HG03460 (cell line): ENCODE data around the gene LSP1.
"Not testable (repeated sequence)": the region's sequence is repeated elsewhere in the genome, so short reads cannot be mapped to it uniquely, and the experiment has no call there.

Source experiments
- ATAC-seq: cut with Tn5 transposase; IDR thresholded peaks from one replicate; pipeline ENCODE4 v1.9.1; 2021; ENCODE audit not compliant: unreplicated experiment

LSP1 gene

GRCh38 chr11:1875093-1875850 is 22.4 kb downstream of the LSP1 start:
- no peak for ATAC-seq

GRCh38 chr11:1875851-1876301 is 23.0 kb downstream of the LSP1 start:
- not testable (repeated sequence) for ATAC-seq

- ATAC-seq = no peak
Observed at GRCh38 chr11:1876361-1877063, 23.6 kb downstream of the LSP1 start.

- ATAC-seq = no peak
Observed at GRCh38 chr11:1877211-1878136, 24.6 kb downstream of the LSP1 start.

GRCh38 chr11:1878137-1879031 is 25.5 kb downstream of the LSP1 start:
- ATAC-seq = no peak

- ATAC-seq = no peak
Observed at GRCh38 chr11:1879342-1879940, 26.6 kb downstream of the LSP1 start.

- ATAC-seq = no peak
Observed at GRCh38 chr11:1879941-1880720, 27.2 kb downstream of the LSP1 start.

- no peak for ATAC-seq
Observed at GRCh38 chr11:1880746-1881441, 28.0 kb downstream of the LSP1 start.

GRCh38 chr11:1881442-1882264 is 28.8 kb downstream of the LSP1 start:
- ATAC-seq = no peak

GRCh38 chr11:1882265-1883238 is 29.7 kb downstream of the LSP1 start:
- ATAC-seq = no peak

- no peak for ATAC-seq
Observed at GRCh38 chr11:1883346-1884302, 30.7 kb downstream of the LSP1 start.

GRCh38 chr11:1884303-1884700 is 31.4 kb downstream of the LSP1 start:
- ATAC-seq = no peak

- ATAC-seq = not testable (repeated sequence)
Observed at GRCh38 chr11:1886551-1886950, 33.7 kb downstream of the LSP1 start.

GRCh38 chr11:1887451-1888346 is 34.8 kb downstream of the LSP1 start:
- ATAC-seq = no peak
